Esophagus muscularis mucosa (tissue), 4 donors: ENCODE results near the gene SMOC1. TPM values are rescaled to one million over a fixed set of nuclear protein-coding genes. Genes with fewer than 3 reads are reported as not detected.

ENCODE experiments used
- DNase-seq: peaks from one replicate; pipeline ENCODE4 v3.0.0-alpha.2; 2017; ENCODE audit errors: extremely low spot score
- H3K27ac ChIP-seq, 4 donors: fragments of 200-600 bp; sonication (generic); replicated peaks in 1 of 4; 1 replicate in 3 of 4; 2 replicates in 1 of 4; pipeline ENCODE4 v1.5.1; 2016 to 2019; ENCODE audit warnings: mild to moderate bottlenecking in 1 of 4
- H3K27me3 ChIP-seq, 4 donors: fragments of 200-600 bp; sonication (generic); one replicate each; pipeline versions ENCODE4 v1.5.1 to v1.6.0; 2016 to 2019
- H3K36me3 ChIP-seq, 4 donors: fragments of 200-600 bp; sonication (generic); one replicate each; pipeline ENCODE4 v1.5.1; 2016 to 2019
- H3K4me1 ChIP-seq, 4 donors: fragments of 200-600 bp; sonication (generic); one replicate each; pipeline ENCODE4 v1.5.1; 2016 to 2019
- H3K4me3 ChIP-seq, 4 donors: fragments of 200-600 bp; sonication (generic); 1 replicate in 2 of 4; 2 replicates in 2 of 4; pipeline ENCODE4 v1.5.1; 2016 to 2019; ENCODE audit warnings: mild to moderate bottlenecking in 4 of 4, moderate library complexity in 1 of 4
- H3K9me3 ChIP-seq, 4 donors: fragments of 200-600 bp; sonication (generic); 1 replicate in 3 of 4; 2 replicates in 1 of 4; pipeline ENCODE4 v1.5.1; 2016 to 2019
- CTCF ChIP-seq, 3 experiments: fragments of 200-600 bp in 2 of 3; fragments of 450-650 bp in 1 of 3; sonication (generic) in 2 of 3; IDR thresholded peaks; one replicate each; pipeline ENCODE4 v1.5.1; 2017 to 2019; ENCODE audit warnings: antibody characterized with exemption in 3 of 3, mild to moderate bottlenecking in 2 of 3, moderate library complexity in 1 of 3
- EP300 ChIP-seq: sonication (generic); formaldehyde crosslinking; IDR thresholded peaks from one replicate; pipeline ENCODE4 v1.6.1; 2017; ENCODE audit warnings: antibody characterized with exemption
- POLR2A ChIP-seq: fragments of 450-650 bp; IDR thresholded peaks from one replicate; pipeline ENCODE4 v1.6.1; 2017; ENCODE audit warnings: antibody characterized with exemption, moderate library complexity, mild to moderate bottlenecking, low read depth
- POLR2AphosphoS5 ChIP-seq, 2 donors: sonication (generic); formaldehyde crosslinking; IDR thresholded peaks; one replicate each; pipeline ENCODE4 v1.6.1; 2017; ENCODE audit warnings: antibody characterized with exemption in 2 of 2
- whole genome bisulfite sequencing: methylation state at CpG from one replicate; pipeline ENCODE4 v1.1.5; 2018; 5-methylcytosine and 5-hydroxymethylcytosine counted together
- intact Hi-C: fragments of 100-400 bp; cut with DNase I; formaldehyde crosslinking; loops from one replicate; pipeline ENCODE4 v1.15.1; 2023
- total RNA-seq, 4 donors: library from RNA; depleted of rRNA; stranded (reverse); fragments of >200 nt; gene quantifications; one replicate each; pipeline versions ENCODE4 v1.1.0 to v1.2.1, GENCODE V29; 2016

SMOC1 gene
- total RNA-seq: 1 to 10 TPM in 1 of 4 donors, under 1 TPM in 3; under 0.01 to 1.8 (median 0.51) TPM

DNA sequence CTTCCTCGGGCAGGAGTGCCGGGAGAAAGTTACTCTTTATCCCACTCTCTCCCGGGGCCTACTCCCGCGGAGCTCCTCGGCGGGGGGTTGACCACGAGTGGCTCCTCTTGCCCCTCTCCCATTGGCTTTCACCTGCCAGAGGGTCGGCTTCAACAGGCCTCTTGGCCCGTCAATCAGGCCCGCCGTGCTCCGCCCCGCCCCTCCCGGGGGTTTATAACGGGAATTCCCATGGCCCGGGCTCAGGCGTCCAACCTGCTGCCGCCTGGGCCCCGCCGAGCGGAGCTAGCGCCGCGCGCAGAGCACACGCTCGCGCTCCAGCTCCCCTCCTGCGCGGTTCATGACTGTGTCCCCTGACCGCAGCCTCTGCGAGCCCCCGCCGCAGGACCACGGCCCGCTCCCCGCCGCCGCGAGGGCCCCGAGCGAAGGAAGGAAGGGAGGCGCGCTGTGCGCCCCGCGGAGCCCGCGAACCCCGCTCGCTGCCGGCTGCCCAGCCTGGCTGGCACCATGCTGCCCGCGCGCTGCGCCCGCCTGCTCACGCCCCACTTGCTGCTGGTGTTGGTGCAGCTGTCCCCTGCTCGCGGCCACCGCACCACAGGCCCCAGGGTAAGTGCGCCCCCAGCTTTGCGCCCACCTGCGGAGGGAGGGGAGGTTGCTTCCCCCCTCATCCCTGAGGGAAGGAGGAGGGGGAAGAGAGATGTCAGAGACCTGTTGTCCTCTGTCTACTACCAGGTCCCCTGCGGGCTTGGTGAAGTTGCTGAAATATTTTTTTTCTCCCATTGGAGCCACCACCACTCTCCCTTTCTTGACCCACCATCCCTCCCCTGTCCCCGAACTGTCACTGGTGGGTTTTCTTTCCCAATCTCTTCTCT, at the start of gene SMOC1:
Gene SMOC1 (plus strand): TSS at position 242 of the 869 bp plus-strand sequence. CDS start 263 bp downstream, at position 505.
- 4% methylated on average over 43 of the region's 67 CpGs for WGBS
- H3K9me3 ChIP-seq: no peaks in the 10 kb centered on the region
- H3K27ac ChIP-seq: no peak within 1 kb of the TSS
- intact Hi-C loops: no loop called here
- H3K4me3 ChIP-seq: peak within 1 kb of the TSS; percentile 29 to 49 (median 38)
- H3K27me3 ChIP-seq: peaks cover 0 to 59% (median 7%) of the 10 kb centered on the region in 4 donors
- TF ChIP-seq EP300: no peak
- no peak for TF ChIP-seq POLR2AphosphoS5 (IDR thresholded peaks at IDR 0.05)
- TF ChIP-seq CTCF (IDR thresholded peaks at IDR 0.05): no peak
- TF ChIP-seq POLR2A: no peak
- no peak for DNase-seq
- H3K36me3 ChIP-seq: no peaks in the 10 kb centered on the region
- H3K4me1 ChIP-seq: peaks cover 0 to 13% (median 10%) of the 10 kb centered on the region in 4 donors

DNA sequence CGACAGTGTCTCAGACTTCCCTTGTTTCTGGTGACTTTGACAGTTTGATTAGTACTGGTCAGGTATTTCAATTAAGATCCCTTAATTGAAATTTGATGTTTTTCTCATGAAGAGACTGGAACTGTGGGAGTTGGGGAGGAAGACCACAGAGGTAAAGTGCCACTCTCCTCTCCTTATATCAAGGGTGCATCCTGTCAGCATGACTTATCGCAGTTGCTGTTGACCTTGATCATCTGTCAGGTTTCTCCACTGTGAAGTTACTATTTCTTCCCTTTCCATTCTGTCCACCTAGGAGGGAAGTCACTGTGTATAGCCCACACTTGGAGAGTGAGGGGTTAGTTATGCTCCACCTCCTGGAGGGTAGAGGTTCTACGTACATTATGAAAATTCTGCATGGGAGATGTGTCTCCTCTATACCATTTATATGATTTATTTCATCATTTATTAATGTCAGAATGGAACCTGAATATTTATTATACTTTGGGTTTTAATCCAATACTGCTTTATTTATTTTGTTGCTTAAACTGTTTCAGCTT, 40.3 kb upstream of the SMOC1 start:
- 76% methylated on average over 3 of the region's 3 CpGs for WGBS
- no peak overlapping the region for H3K4me3 ChIP-seq
- intact Hi-C loops: no loop called here
- H3K27ac ChIP-seq: no peak overlapping the region
- no peak for DNase-seq
- H3K36me3 ChIP-seq: no peaks in the 10 kb centered on the region
- H3K4me1 ChIP-seq: no peaks in the 10 kb centered on the region
- H3K9me3 ChIP-seq: no peaks in the 10 kb centered on the region
- TF ChIP-seq EP300 (no peak), POLR2AphosphoS5 (IDR thresholded peaks at IDR 0.05) (no peak), POLR2A (no peak), CTCF (IDR thresholded peaks at IDR 0.05) (no peak)
- H3K27me3 ChIP-seq: peaks cover 0 to 33% (median 0%) of the 10 kb centered on the region in 4 donors

DNA sequence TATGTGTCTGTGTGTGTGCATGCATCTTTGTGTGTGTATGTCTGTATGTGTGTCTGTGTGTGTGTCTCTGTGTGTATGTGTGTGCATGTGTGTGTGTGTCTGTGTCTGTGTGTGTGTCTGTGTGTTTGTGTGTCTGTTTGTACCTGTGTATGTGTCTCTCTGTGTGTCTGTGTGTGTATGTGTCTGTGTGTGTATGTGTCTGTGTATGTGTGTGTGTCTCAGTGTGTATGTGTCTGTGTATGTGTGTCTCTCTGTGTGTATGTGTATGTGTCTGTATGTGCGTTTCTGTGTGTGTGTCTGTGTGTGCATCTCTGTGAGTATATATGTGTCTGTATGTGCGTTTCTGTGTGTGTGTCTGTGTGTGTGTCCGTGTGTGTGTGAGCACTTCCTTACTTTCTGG, 39.6 kb upstream of the SMOC1 start:
- DNase-seq: no peak
- 80% methylated on average over 3 of the region's 3 CpGs for WGBS

DNA sequence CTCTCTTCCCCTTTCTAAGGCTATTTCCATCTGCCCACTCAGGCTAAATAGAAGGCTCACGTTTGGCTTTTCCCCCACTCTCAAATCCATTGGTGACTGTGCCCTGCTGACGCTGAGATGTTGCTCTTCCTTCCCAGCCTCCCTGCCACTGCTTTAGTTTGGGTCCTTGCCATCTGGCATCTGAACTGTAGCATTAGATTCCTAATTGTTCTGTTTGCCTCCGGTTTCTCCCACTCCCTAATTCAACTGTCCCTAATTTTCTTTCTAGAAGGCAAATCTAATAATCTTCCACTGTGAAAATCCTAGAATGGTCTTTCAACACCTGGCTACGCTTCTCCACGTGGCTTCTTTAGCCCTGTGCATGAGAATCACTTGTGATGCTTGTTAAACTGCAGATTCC, 37.6 kb upstream of the SMOC1 start:
- intact Hi-C loops: no loop called here
- Histone ChIP-seq H3K27me3 (peaks cover 0 to 56% (median 0%) of the 10 kb centered on the region in 4 donors), H3K4me3 (no peak overlapping the region), H3K4me1 (no peaks in the 10 kb centered on the region), H3K27ac (no peak overlapping the region), H3K36me3 (no peaks in the 10 kb centered on the region), H3K9me3 (no peaks in the 10 kb centered on the region)
- no peak for TF ChIP-seq EP300
- no peak for TF ChIP-seq CTCF (IDR thresholded peaks at IDR 0.05)
- no peak for TF ChIP-seq POLR2AphosphoS5 (IDR thresholded peaks at IDR 0.05)
- TF ChIP-seq POLR2A: no peak
- DNase-seq: no peak
- WGBS: 62% methylated on average over 5 of the region's 5 CpGs

More for the DNA sequence above, 39.6 kb upstream of the SMOC1 start:
- Histone ChIP-seq H3K27ac (no peak overlapping the region), H3K4me3 (no peak overlapping the region), H3K4me1 (no peaks in the 10 kb centered on the region), H3K27me3 (peaks cover 0 to 39% (median 0%) of the 10 kb centered on the region in 4 donors), H3K9me3 (no peaks in the 10 kb centered on the region), H3K36me3 (no peaks in the 10 kb centered on the region)
- intact Hi-C loops: no loop called here
- TF ChIP-seq CTCF (IDR thresholded peaks at IDR 0.05): no peak
- no peak for TF ChIP-seq EP300
- no peak for TF ChIP-seq POLR2AphosphoS5 (IDR thresholded peaks at IDR 0.05)
- no peak for TF ChIP-seq POLR2A
